GM18907 (cell line): Measurements from ENCODE around the gene PLA2G4B.
"Not testable (repeated sequence)": the region's sequence is repeated elsewhere in the genome, so short reads cannot be mapped to it uniquely, and the experiment has no call there.

Source experiments
- ATAC-seq: cut with Tn5 transposase; IDR thresholded peaks from one replicate; pipeline ENCODE4 v1.9.1; 2021; ENCODE audit warnings: mild to moderate bottlenecking, moderate library complexity; ENCODE audit not compliant: unreplicated experiment

The PLA2G4B gene

DNA sequence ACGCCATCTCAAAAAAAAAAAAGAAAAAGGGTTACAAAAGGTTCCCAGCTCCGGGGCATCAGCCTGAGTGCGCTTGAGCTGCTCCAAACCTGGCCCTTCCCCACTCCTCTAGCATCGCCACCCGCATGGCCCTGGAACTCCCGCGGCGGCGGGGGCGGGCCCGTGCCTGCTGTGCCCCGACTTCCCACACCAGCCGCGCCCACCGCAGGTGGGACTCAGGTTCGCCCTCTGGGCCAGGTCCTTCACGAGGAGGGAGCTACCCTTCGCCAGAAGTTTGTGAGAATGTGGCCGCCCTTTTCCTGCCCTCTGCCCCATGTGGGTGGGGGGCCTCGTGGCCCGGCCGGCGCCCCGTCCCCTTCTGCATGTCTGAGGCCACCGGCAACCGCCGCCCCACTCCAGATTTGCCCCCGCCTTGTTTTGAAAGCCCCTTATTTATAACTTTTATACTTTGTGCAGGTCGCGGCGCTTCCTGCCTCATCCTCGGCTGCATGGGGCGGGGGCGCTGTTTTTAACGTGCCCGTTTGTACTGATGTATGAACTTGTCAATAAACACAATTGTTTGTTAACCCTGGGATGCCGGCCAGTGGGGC, 11.3 kb upstream of the PLA2G4B start:
- ATAC-seq: peak; percentile 6

DNA sequence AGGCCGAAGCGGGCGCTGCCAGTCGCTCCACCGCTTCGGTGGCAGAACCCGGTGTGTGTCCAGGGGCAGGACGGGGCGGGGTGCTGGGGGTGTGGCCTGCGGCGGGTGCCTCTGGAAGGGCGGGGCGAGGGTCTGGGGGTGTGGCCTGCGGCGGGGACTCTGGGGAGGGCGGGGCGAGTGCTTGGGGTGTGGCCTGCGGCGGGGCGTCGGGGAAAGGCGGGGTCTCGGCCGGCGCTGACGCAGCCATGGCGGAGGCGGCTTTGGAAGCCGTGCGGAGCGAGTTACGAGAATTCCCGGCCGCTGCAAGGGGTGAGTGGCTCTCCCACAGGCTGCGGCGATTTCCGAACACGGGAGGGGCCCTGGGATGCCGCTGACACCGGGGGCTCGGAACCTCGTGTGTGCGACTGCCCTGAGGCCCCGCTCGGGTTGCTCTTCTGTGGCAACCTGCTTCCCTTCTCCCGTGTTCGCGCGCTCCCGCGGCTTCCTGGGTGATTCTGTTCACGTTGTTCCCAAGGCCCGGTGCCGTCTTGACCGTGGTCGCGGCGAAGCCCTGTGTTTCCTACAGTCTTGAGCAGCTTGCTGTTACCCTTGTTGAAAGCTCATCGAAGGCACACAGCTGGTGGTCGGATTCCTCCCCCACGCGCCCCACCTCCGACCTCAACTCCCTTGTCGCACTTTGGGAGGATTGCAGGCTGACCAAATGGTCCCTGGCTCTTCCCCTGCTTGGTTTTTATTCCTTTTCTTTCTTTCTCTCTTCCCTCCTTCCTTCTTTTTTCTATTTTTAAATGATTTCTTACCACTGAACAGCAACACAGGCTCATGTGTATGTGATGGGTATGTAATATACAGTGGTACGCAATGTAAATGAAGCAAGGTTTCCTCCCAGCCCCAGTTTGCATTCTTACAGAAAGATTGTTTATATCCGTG, 10.5 kb upstream of the PLA2G4B start, which contains the start of gene JMJD7:
JMJD7 (plus strand) TSS at position 213 of the 927 bp plus-strand sequence; CDS start at position 246, 33 bp downstream.
- peak; percentile 54 for ATAC-seq

DNA sequence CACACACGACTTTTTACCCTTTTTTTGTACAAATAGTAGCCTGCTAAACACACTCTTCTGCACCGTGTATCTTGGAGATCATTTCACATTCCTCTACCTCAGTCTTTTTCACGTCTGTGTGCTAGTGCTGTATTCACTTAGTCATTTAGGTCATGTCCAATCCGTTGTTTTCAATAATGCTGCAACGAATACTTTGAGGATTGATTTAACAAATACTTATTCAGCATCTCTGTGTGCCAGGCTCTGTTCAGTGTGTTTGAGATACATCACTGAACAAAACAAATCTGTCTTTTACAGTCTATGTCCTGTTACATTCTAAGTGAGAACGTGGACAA, 9.9 kb upstream of the PLA2G4B start:
- no peak for ATAC-seq

DNA sequence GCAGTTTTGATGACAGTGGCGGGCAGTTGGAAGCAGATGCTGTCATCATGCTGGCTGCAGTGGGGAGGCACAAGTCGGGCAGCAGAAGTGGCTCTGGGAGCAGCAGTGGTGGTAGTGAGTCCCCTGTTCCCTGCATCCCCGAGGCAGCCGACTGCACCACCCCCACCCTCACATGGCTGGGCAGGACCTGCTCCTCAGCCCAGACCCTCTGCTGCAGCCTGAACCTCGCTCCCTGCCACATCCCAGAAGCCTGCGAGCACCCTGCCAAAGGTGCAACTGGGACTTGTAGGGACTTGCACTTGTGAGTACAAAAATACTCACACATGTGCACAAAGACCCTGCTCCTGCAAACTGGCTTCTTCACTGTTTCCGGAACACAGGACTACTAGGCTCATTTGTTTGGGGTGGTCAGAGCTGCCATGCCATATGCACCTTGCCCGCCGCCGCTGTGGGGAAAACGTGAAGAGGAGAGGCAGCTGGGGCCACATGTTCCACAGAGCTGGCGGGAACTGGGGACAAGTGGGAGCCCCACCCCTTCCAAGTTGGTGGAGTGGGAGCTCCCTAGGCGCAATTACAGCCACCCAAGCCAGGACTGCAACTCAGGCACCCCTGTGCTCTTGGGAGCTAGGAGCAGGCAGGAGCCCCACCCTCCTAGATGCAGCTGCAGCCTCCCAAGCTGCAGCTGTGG, 8.5 kb upstream of the PLA2G4B start:
- ATAC-seq: no peak

DNA sequence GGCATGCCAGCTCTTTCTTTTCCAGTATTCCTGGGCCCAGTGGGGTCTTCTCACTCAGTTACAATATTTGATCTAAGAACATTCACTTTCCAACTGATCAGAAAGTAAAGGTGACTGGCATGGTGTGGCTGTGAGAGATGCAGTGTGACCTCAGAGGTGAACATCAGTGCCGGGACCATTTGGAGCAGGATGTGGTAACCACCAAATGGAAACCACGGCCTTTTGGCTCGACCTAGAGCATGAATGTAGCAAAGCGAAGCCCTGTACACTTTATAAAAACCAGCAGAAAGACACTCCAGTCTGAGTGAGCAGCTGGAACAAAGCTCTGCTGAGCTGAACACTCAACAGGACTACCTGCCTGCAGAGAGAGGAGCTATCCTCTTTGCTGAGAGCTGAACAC, 7.4 kb upstream of the PLA2G4B start:
- not testable (repeated sequence) for ATAC-seq

DNA sequence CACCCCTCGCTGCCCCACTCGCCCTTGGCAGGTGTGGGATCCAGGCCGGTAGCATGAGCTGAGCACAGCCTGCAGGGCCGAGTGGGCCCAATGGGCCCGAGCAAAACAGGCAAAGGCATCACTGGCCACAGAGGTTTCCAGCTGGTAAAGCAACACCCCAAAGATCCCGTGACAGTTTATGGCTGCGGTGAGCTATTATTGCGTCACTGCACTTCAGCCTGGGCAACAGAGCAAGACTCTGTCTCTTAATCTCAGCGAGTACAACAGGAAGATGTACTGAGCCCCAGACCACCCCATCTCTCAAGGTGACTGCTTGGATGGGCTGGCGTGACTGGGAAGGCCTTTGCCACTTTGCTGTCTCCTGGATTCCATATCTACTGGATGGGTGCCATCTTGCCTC, 6.4 kb upstream of the PLA2G4B start:
- ATAC-seq: no peak

DNA sequence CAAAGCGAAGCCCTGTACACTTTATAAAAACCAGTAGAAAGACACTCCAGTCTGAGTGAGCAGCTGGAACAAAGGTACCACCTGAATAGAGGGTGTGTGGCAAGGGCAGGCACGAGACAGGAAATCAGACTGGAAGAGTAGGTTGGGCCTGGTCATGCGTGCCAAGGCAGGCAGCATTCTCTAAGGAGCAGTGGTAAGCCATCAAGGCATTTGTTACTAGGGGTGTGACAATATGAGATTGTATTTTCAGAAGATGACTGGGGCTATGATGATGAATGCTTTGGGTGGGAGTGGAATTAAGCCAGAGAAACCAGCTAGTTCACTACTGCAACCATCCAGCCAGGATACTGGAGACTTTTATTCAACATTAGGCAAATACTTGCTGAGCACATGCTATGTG, 5.8 kb upstream of the PLA2G4B start:
- no peak for ATAC-seq

DNA sequence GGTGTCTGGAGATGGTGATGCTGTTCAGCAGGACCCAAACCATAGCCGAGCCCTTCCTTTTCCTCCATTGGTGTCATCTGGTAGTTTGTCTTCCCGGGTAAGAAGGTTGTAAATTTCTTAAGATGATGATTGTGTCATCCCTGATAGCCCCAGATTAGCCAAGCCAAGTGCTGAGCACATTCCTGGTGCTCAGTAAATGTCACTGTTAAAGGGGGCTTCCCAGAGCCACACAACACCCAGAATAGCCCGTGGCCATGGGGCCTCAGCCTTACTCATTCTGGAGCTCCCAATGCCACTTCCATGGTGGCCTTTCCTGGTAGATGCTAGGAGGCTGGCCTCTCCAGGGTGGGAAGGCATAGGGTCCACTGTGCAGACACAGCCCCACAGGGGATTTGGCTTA, 4.6 kb upstream of the PLA2G4B start:
- ATAC-seq: no peak

DNA sequence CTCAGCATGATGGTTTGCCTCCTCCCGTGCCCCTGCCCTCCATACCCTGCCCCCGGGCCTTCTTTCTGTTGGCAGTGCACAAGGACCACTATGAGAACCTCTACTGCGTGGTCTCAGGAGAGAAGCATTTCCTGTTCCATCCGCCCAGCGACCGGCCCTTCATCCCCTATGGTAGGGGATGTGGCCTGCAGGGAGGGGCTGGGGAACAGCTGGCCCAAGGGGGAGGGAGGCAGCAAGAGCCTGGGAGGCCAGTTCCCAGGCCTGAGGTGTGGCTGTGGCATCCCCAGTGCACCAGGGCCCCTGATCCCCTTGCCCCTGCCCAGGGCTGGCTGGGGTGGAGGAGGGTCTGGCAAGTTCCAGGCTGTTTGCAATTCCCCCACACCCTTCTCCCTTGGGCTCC, 2.6 kb upstream of the PLA2G4B start:
- no peak for ATAC-seq

DNA sequence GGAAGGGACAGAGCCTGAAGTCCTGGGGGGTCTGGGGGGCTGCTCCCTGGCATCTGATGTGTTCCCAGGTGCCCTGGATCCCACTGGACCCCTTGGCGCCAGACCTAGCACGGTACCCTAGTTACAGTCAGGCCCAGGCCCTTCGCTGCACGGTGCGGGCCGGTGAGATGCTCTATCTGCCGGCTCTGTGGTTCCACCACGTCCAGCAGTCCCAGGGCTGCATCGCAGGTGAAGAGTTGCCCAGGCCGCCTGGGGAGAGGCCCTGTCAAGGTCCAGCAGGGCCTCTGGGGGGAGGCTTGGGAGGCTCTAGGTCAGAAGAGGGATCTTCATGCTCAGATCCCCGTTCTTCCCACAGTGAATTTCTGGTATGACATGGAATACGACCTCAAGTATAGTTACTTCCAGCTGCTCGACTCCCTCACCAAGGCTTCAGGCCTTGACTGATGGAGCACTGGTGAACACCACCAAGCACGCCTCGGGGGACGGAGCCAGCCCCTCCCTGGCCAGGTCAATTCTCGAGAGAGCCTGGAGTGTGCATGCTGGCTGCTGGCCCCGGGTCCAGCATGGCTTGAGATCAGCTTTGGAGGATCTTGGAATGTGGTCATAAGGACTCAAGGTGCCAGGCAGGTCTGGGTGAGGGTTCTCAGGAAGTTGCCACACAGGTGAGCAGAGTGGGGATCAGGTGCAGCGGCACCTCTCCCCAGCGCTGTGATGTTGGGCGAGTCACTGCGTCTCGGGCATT, 1.8 kb upstream of the PLA2G4B start:
- no peak for ATAC-seq

DNA sequence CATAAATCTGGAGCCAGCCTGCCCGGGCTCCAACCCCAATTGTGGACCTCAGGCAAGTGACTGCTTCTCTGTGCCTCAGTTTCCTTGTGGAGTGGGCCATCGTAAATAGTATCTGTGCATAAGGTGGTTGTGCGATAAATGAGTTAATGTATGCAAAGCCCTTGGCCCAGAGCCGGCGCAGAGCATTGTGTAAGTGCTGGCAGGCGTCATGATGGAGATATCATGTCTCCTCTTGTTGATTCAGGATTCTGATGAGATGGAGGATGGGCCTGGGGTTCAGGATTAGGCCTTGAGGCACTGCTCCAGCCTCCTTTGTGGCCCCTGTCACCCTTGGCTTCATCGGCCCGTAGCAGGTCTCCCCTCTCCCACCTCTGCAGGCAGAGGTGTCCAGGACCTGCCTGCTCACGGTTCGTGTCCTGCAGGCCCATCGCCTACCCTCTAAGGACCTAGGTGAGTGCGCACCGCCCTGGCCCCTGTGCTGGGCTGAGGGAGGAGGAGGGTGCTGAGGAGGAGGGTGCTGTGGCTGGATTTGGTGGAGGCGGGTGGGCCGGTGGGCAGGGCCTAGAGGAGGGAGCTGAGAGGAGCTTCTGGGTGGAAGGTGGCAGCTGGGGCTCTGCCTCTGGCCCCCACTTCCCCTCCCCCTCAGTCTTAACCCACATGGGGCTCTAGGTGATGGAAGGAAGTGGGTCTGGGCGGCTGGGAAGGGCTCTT, 1.3 kb downstream of the PLA2G4B start:
- ATAC-seq: no peak

DNA sequence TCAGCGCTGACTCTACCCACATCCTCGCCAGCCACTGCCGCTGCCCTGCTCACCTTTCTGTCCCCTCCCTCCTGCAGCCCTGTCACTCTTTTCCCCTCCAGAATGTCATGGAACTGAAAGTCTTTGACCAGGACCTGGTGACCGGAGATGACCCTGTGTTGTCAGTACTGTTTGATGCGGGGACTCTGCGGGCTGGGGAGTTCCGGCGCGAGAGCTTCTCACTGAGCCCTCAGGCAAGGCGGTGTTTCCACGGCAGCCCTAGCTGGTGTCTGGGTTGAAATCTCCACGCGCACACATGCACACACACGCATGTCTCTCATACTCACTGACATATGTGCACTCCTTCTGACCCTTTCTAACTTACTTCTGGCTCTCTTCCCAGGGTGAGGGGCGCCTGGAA, 2.0 kb downstream of the PLA2G4B start:
- no peak for ATAC-seq

DNA sequence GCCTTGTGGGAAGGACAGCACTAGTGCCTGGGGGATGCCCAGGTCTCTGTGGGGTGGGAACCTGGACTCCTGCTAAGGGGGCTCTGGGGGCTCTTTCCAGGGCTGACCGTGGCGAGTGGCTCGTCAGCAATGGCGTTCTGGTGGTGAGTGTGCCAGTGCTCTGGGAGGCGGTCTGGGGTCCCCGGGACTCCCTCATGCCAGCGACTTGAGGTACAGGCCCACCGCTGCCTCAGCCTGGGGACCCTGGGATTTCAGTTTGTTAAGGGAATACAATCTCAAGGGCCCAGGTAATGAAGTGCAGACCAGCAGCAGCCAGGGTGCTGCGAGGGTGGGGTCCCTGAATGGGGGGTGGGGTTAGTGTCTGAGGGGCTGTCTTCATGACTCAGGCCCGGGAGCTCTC, 2.5 kb downstream of the PLA2G4B start:
- no peak for ATAC-seq

DNA sequence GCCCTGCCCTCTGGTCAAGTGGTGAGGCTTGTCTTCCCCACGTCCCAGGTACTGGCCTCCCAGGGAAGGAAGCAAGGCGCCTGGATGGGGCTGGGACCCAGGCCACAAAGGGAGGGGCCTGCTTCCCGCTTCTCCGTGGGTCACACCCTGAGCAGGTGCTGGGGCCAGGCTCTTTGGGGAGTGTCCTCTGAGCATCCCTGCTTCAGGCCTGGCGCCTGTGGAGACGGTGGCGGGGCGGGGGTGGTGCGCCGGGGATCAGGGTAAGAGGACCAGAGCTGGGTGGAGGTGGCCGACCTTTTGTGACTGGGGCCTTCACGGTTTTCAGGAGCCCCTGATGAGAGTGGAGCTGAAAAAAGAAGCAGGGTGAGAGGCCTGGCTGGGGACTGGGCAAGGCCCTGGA, 3.6 kb downstream of the PLA2G4B start:
- ATAC-seq: no peak

DNA sequence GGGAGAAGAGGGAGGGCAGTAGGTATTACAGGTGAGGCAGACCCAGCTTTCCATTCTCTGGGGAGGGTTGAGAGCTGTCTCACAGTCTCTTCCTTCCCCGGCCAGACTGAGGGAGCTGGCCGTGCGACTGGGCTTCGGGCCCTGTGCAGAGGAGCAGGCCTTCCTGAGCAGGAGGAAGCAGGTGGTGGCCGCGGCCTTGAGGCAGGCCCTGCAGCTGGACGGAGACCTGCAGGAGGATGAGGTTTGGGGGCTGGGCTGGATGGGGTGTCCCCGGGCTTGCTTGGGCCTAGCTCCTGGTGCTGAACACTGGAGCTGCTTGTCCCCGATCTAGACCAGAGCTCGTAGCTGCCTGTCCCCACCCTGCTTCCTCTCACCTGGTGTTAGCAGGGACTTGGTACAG, 4.9 kb downstream of the PLA2G4B start:
- no peak for ATAC-seq

DNA sequence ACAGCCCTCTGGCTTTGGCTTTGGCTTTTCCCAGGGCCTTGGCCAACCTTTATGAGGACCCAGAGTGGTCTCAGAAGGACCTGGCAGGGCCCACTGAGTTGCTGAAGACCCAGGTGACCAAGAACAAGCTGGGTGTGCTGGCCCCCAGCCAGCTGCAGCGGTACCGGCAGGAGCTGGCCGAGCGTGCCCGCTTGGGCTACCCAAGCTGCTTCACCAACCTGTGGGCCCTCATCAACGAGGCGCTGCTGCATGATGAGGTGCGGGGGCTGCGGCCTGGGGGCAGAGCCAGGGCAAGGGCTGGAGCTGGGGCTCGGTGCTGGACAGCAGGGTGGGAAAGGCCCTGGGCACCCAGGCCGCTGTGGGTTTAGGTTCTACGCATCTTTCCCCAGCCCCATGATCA, 6.2 kb downstream of the PLA2G4B start:
- no peak for ATAC-seq

DNA sequence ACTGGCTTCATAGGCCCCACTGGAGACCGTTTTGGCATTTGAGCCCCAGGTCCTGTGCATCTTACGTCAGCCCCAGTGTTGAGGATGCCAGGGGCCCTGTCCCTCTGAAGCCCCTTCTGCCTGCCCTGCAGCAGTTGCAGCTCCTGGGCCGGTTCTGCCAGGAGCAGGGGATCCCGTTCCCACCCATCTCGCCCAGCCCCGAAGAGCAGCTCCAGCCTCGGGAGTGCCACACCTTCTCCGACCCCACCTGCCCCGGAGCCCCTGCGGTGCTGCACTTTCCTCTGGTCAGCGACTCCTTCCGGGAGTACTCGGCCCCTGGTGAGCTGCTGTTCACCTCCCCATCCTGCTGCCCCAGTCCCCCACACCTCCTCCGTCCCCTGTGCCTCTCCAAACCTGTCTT, 8.6 kb downstream of the PLA2G4B start:
- ATAC-seq: no peak

DNA sequence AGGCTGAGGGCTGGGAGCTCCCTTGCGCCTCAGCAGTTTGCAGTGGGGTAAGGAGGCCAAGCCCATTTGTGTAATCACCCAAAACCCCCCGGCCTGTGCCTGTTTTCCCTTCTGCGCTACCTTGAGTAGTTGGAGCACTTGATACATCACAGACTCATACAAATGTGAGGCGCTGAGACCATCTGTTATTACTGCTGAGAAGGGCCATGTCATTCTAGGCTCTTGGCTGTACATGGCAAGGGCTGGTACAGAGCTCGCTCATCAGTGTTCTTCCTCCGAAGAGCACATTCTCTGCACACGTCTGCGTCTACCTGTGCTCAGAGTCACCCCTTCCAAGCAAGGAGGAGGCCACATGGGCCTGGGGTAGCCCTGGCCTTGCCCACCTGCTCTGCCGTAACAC, 9.3 kb downstream of the PLA2G4B start:
- ATAC-seq: no peak

DNA sequence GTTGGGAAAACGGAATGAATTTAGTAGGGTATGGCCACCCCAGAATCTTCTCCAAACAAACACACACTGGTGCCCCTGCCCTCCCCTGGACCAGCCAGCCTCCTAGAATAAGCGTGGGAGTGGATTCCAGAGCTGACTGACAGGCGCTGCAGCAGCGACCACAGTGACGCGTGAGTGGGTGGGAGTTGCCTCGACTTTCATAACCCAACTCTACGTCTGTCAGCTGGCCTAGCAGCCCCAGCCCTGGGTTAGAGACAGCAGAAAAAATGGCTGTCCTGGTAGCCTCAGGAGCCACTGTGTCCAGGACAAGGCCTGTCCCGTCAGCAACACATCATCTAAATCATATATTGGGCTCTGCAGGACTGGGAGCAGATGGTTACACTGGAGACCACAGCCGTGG, 10.0 kb downstream of the PLA2G4B start:
- ATAC-seq: no peak

DNA sequence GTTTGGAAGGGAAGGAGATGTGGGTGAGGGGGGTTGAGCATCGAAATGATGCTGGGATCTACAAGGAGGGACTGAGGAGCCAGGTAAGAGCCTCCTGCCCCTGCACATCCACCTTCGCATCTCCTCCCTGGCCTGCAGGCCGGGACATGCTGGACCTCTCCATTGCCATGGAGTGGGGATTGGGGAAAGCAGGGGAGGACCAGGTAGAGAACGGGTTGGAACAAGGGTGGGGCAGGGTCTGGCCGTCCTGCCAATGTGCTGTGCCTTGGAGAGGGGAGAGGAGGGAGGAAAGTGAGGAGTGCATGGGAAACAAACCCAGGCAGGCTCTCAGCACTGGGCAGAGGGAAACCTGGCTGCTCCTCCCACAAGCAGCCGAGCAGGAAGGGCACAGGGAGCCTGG, 10.6 kb downstream of the PLA2G4B start:
- ATAC-seq: no peak

DNA sequence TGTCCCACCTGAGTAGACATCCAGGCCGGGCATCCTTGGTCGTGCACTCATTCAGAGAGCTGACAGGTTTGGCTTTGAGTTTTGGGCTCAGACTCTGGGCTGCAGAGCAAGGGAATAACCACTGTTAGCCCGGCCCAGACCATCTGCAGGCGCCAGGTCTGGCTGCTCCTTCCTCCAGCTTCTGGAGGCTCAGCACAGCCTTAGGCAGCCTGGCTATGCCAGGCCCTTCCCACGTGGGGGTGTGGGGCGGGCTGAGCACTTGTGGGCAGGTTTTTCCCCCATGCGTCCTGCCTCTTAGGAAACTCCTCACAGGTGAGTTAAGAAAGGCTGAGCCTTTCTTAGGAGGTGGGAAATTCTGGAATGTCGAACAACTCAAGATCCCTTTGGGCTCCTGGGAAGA, 11.2 kb downstream of the PLA2G4B start:
- no peak for ATAC-seq
